ENCODE data around the gene MFAP4. TPM values are rescaled to one million over a fixed set of nuclear protein-coding genes. Genes with fewer than 3 reads are reported as not detected.

The MFAP4 gene
- total RNA-seq, result 179 TPM
- long read RNA-seq, transcript MFAP4-202 (6 exons, 1,932 nt), result minor isoform, 25 of 294 reads
- long read RNA-seq, transcript MFAP4-201 (6 exons, 1,873 nt), result major isoform, 151 of 294 reads
- long read RNA-seq, partial matches to known transcripts, result 113 of 294 reads
- long read RNA-seq, other reads (novel, unspliced or antisense), result 4 of 294 reads

- TF ChIP-seq CTCF (IDR thresholded peaks at IDR 0.05), result no peak
- no peaks in the 10 kb centered on the region for H3K9me3 ChIP-seq
- peaks cover 35% of the 10 kb centered on the region for H3K36me3 ChIP-seq
- H3K4me3 ChIP-seq, result peak within 1 kb of the TSS; percentile 51
- no peaks in the 10 kb centered on the region for H3K27me3 ChIP-seq (ENCODE audit: low read depth)
- H3K27ac ChIP-seq, result peak within 1 kb of the TSS; percentile 77
- no peak for DNase-seq
- H3K4me1 ChIP-seq, result peaks cover 70% of the 10 kb centered on the region
- peak; percentile 34 to 44 for ATAC-seq
- intact Hi-C loops (cut with DNase I), result no loop called here
These were observed at the start of gene MFAP4 for GRCh38 chr17:19386974-19387920. MFAP4 (minus strand) TSS chr17:19387190; CDS start chr17:19387155, 35 bp downstream.

GRCh38 chr17:19433727-19434340, 46.8 kb upstream of the MFAP4 start:
- H3K27me3 ChIP-seq (ENCODE audit: low read depth), result no peaks in the 10 kb centered on the region

GRCh38 chr17:19433255-19433654, 46.3 kb upstream of the MFAP4 start:
- intact Hi-C loops (cut with DNase I), result no loop called here
- no peak for TF ChIP-seq CTCF (IDR thresholded peaks at IDR 0.05)
- Histone ChIP-seq H3K9me3 (no peaks in the 10 kb centered on the region), H3K36me3 (no peaks in the 10 kb centered on the region), H3K27me3 (ENCODE audit: low read depth) (no peaks in the 10 kb centered on the region), H3K4me3 (no peak overlapping the region), H3K27ac (no peak overlapping the region), H3K4me1 (no peaks in the 10 kb centered on the region)
- DNase-seq (no peak), ATAC-seq (no peak)

More at GRCh38 chr17:19433727-19434340, 46.8 kb upstream of the MFAP4 start:
- ATAC-seq (no peak), DNase-seq (no peak)
- Histone ChIP-seq H3K36me3 (no peaks in the 10 kb centered on the region), H3K27ac (no peak overlapping the region), H3K4me3 (no peak overlapping the region), H3K9me3 (no peaks in the 10 kb centered on the region), H3K4me1 (no peaks in the 10 kb centered on the region)
- no peak for TF ChIP-seq CTCF (IDR thresholded peaks at IDR 0.05)
- intact Hi-C loops (cut with DNase I), result no loop called here

GRCh38 chr17:19431691-19432090, 44.7 kb upstream of the MFAP4 start:
- TF ChIP-seq CTCF (IDR thresholded peaks at IDR 0.05), result no peak
- intact Hi-C loops (cut with DNase I), result no loop called here
- Histone ChIP-seq H3K36me3 (no peaks in the 10 kb centered on the region), H3K27me3 (ENCODE audit: low read depth) (no peaks in the 10 kb centered on the region), H3K4me1 (no peaks in the 10 kb centered on the region), H3K4me3 (no peak overlapping the region), H3K27ac (no peak overlapping the region), H3K9me3 (no peaks in the 10 kb centered on the region)
- no peak for ATAC-seq
- DNase-seq, result no peak

- Histone ChIP-seq H3K36me3 (no peaks in the 10 kb centered on the region), H3K27ac (no peak overlapping the region), H3K27me3 (ENCODE audit: low read depth) (no peaks in the 10 kb centered on the region), H3K4me1 (peaks cover 9% of the 10 kb centered on the region), H3K4me3 (no peak overlapping the region), H3K9me3 (no peaks in the 10 kb centered on the region)
- DNase-seq (no peak), ATAC-seq (no peak)
- no peak for TF ChIP-seq CTCF (IDR thresholded peaks at IDR 0.05)
- intact Hi-C loops (cut with DNase I), result no loop called here
These were observed 39.6 kb upstream of the MFAP4 start for GRCh38 chr17:19426631-19427030.
